SH-SY5Y (cell line): ENCODE data around the gene KRT9.

Experiments used
- GATA2 ChIP-seq: IDR thresholded peaks from 2 replicates; pipeline ENCODE4 v1.6.1; 2011; ENCODE audit warnings: mild to moderate bottlenecking, low read depth, low read length
- GATA3 ChIP-seq: IDR thresholded peaks from 2 replicates; pipeline ENCODE4 v1.6.1; 2011; ENCODE audit warnings: low read depth, mild to moderate bottlenecking, low read length, moderate library complexity

KRT9 gene

GRCh38 chr17:41583137-41584127, 11.6 kb upstream of the KRT9 start:
- TF ChIP-seq GATA3 (no peak), GATA2 (no peak)

- TF ChIP-seq GATA2 (no peak), GATA3 (no peak)
Measured at GRCh38 chr17:41581366-41582060, 9.7 kb upstream of the KRT9 start.

GRCh38 chr17:41580687-41581365, 9.0 kb upstream of the KRT9 start:
- TF ChIP-seq GATA3 (no peak), GATA2 (no peak)

- TF ChIP-seq GATA3 (no peak), GATA2 (no peak)
Measured at GRCh38 chr17:41580244-41580575, 8.4 kb upstream of the KRT9 start.

- no peak for TF ChIP-seq GATA3
Measured at GRCh38 chr17:41579484-41580243, 7.8 kb upstream of the KRT9 start.

GRCh38 chr17:41578971-41579370, 7.1 kb upstream of the KRT9 start:
- no peak for TF ChIP-seq GATA3
- no peak for TF ChIP-seq GATA2

- TF ChIP-seq GATA3 (no peak), GATA2 (no peak)
Measured at GRCh38 chr17:41578538-41578937, 6.7 kb upstream of the KRT9 start.

GRCh38 chr17:41575336-41575735, 3.5 kb upstream of the KRT9 start:
- no peak for TF ChIP-seq GATA3
- TF ChIP-seq GATA2: no peak

GRCh38 chr17:41567317-41567716, 4.5 kb downstream of the KRT9 start:
- TF ChIP-seq GATA3 (no peak), GATA2 (no peak)

- TF ChIP-seq GATA2: no peak
- TF ChIP-seq GATA3: no peak
Measured at GRCh38 chr17:41565338-41565737, 6.5 kb downstream of the KRT9 start.

GRCh38 chr17:41563607-41564170, 8.2 kb downstream of the KRT9 start:
- TF ChIP-seq GATA2 (no peak), GATA3 (no peak)

GRCh38 chr17:41561554-41561953, 10.3 kb downstream of the KRT9 start:
- TF ChIP-seq GATA2 (no peak), GATA3 (no peak)

- TF ChIP-seq GATA2 (no peak), GATA3 (no peak)
Measured at GRCh38 chr17:41559548-41559947, 12.3 kb downstream of the KRT9 start.

GRCh38 chr17:41556931-41557330, 14.9 kb downstream of the KRT9 start:
- TF ChIP-seq GATA3 (no peak), GATA2 (no peak)
